ENCODE data around the gene P4HTM. TPM values are rescaled to one million over a fixed set of nuclear protein-coding genes. Genes with fewer than 3 reads are reported as not detected.
A peak's percentile ranks its signal among the peaks of the same experiment; 100 is the strongest.

The P4HTM gene
- total and polyA plus RNA-seq, 2 of the 8 experiments (the other 6 are each of a cell fraction or from before 2014, with no cell fraction given): 19.1 to 25.4 TPM

GRCh38 chr3:49021213-49021812, 31.3 kb downstream of the P4HTM start (continued):
- TF ChIP-seq, protein P1, sequence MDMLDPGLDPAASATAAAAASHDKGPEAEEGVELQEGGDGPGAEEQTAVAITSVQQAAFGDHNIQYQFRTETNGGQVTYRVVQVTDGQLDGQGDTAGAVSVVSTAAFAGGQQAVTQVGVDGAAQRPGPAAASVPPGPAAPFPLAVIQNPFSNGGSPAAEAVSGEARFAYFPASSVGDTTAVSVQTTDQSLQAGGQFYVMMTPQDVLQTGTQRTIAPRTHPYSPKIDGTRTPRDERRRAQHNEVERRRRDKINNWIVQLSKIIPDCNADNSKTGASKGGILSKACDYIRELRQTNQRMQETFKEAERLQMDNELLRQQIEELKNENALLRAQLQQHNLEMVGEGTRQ (IDR thresholded peaks at IDR 0.05; ENCODE audit: low read length): no peak
- TF ChIP-seq SIRT6 (IDR thresholded peaks at IDR 0.05; ENCODE audit: low read length) (no peak), CBX8 (IDR thresholded peaks at IDR 0.05; ENCODE audit: borderline replicate concordance, low read depth, low read length) (no peak), FOSL1 (IDR thresholded peaks at IDR 0.05; ENCODE audit: insufficient read depth, low read depth, low read length) (no peak), RXRA (IDR thresholded peaks at IDR 0.05; ENCODE audit: insufficient read depth, low read depth, low read length) (no peak), TEAD4 (IDR thresholded peaks at IDR 0.05; ENCODE audit: low read depth, low read length) (no peak), SP2 (IDR thresholded peaks at IDR 0.05; ENCODE audit: low read length) (no peak), SIX5 (IDR thresholded peaks at IDR 0.05; ENCODE audit: low read depth, low read length) (no peak; the same call in 1 of the 2 replicates), CBX5 (IDR thresholded peaks at IDR 0.05; ENCODE audit: low read depth, low read length) (no peak), TAF1 (IDR thresholded peaks at IDR 0.05; ENCODE audit: low read depth, low read length) (peak; percentile 96), CHD1 (IDR thresholded peaks at IDR 0.05; ENCODE audit: low read depth, low read length) (no peak), PHF8 (conservative IDR thresholded peaks at IDR 0.05; ENCODE audit: low read depth, low read length) (peak; percentile 71; the same call in 1 of the 2 replicates), NRF1 (IDR thresholded peaks at IDR 0.05; ENCODE audit: low read depth, low read length) (no peak), SP4 (IDR thresholded peaks at IDR 0.05; ENCODE audit: low read length) (0 out of 2 replicates have a peak, but pooled peaks have one; percentile 60), TBP (IDR thresholded peaks at IDR 0.05; ENCODE audit: low read depth, low read length) (peak; percentile 96), TCF12 (IDR thresholded peaks at IDR 0.05; ENCODE audit: low read depth, low read length) (no peak), RNF2 (IDR thresholded peaks at IDR 0.05; ENCODE audit: borderline replicate concordance, low read depth, low read length, missing control alignments, poor library complexity, severe bottlenecking) (no peak), RBBP5 (IDR thresholded peaks at IDR 0.05; ENCODE audit: borderline replicate concordance, low read depth, low read length) (no peak), EGR1 (IDR thresholded peaks at IDR 0.05; ENCODE audit: borderline replicate concordance, low read depth, low read length) (no peak), SUZ12 (IDR thresholded peaks at IDR 0.05; ENCODE audit: low read length) (no peak), KDM1A (IDR thresholded peaks at IDR 0.05; ENCODE audit: borderline replicate concordance, low read length) (no peak), MAX (IDR thresholded peaks at IDR 0.05) (peak; percentile 70)
- TF ChIP-seq, protein P2, sequence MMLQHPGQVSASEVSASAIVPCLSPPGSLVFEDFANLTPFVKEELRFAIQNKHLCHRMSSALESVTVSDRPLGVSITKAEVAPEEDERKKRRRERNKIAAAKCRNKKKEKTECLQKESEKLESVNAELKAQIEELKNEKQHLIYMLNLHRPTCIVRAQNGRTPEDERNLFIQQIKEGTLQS (IDR thresholded peaks at IDR 0.05; ENCODE audit: insufficient read depth, low read depth, low read length): no peak

Measured in H1 (cell line).